Measurements from ENCODE around the gene CTDSPL. TPM values are rescaled to one million over a fixed set of nuclear protein-coding genes. Genes with fewer than 3 reads are reported as not detected.

The CTDSPL gene
- total and polyA plus RNA-seq, 2 experiments from 2014 or later = 29.2 to 33.7 TPM

GRCh38 chr3:37944391-37944842, 82.7 kb downstream of the CTDSPL start:
- DNase-seq (ENCODE audit: low spot score) = no peak
- peak overlapping the region; percentile 53 for H3K4me2 ChIP-seq
- H3K36me3 ChIP-seq (replicated peaks; ENCODE audit: insufficient read depth, low read depth) = no peaks in the 10 kb centered on the region
- no peaks in the 10 kb centered on the region for H3K27me3 ChIP-seq
- H3K27ac ChIP-seq = peak overlapping the region; percentile 74
- H2AFZ ChIP-seq = no peak overlapping the region
- H3K4me1 ChIP-seq (ENCODE audit: insufficient read depth) = peaks cover 56% of the 10 kb centered on the region
- H4K20me1 ChIP-seq (ENCODE audit: insufficient read depth, poor library complexity, severe bottlenecking) = no peaks in the 10 kb centered on the region
- peaks cover 50% of the 10 kb centered on the region for H3K79me2 ChIP-seq
- H3K9me3 ChIP-seq (ENCODE audit: low read depth) = no peaks in the 10 kb centered on the region
- H3K4me3 ChIP-seq = no peak overlapping the region
- TF ChIP-seq EZH2phosphoT487 (IDR thresholded peaks at IDR 0.05; ENCODE audit: low read depth, severe bottlenecking, unreplicated experiment) (no peak), EZH2 (IDR thresholded peaks at IDR 0.05; ENCODE audit: borderline replicate concordance) (no peak), CTCF (IDR thresholded peaks at IDR 0.05; ENCODE audit: poor library complexity) (no peak)
- H3K9me2 ChIP-seq (replicated peaks; ENCODE audit: insufficient read depth) = no peaks in the 10 kb centered on the region
- 18% methylated on average over 2 of the region's 2 CpGs for WGBS (ENCODE audit: low lambda C conversion rate, missing lambda C conversion rate)

- 51% methylated on average over 6 of the region's 6 CpGs for WGBS (ENCODE audit: low lambda C conversion rate, missing lambda C conversion rate)
- Histone ChIP-seq H3K27me3 (no peaks in the 10 kb centered on the region), H2AFZ (no peak overlapping the region), H3K9me3 (ENCODE audit: low read depth) (no peaks in the 10 kb centered on the region), H3K27ac (peak overlapping the region; percentile 74), H3K4me1 (ENCODE audit: insufficient read depth) (peaks cover 61% of the 10 kb centered on the region), H3K4me3 (no peak overlapping the region), H4K20me1 (ENCODE audit: insufficient read depth, poor library complexity, severe bottlenecking) (no peaks in the 10 kb centered on the region), H3K4me2 (peak overlapping the region; percentile 53), H3K36me3 (replicated peaks; ENCODE audit: insufficient read depth, low read depth) (no peaks in the 10 kb centered on the region), H3K9me2 (replicated peaks; ENCODE audit: insufficient read depth) (no peaks in the 10 kb centered on the region), H3K79me2 (peaks cover 42% of the 10 kb centered on the region)
- no peak for DNase-seq (ENCODE audit: low spot score)
- TF ChIP-seq EZH2phosphoT487 (IDR thresholded peaks at IDR 0.05; ENCODE audit: low read depth, severe bottlenecking, unreplicated experiment) = no peak
- no peak for TF ChIP-seq CTCF (IDR thresholded peaks at IDR 0.05; ENCODE audit: poor library complexity)
- no peak for TF ChIP-seq EZH2 (IDR thresholded peaks at IDR 0.05; ENCODE audit: borderline replicate concordance)
Measured at GRCh38 chr3:37945156-37945806, 83.6 kb downstream of the CTDSPL start.

- WGBS (ENCODE audit: low lambda C conversion rate, missing lambda C conversion rate) = 31% methylated on average over 8 of the region's 8 CpGs
- peak overlapping the region; percentile 53 for H3K4me2 ChIP-seq
- H4K20me1 ChIP-seq (ENCODE audit: insufficient read depth, poor library complexity, severe bottlenecking) = no peaks in the 10 kb centered on the region
- H3K79me2 ChIP-seq = peaks cover 38% of the 10 kb centered on the region
- H3K9me2 ChIP-seq (replicated peaks; ENCODE audit: insufficient read depth) = no peaks in the 10 kb centered on the region
- peak; percentile 58 for DNase-seq (ENCODE audit: low spot score)
- H3K27me3 ChIP-seq = no peaks in the 10 kb centered on the region
- no peak overlapping the region for H3K4me3 ChIP-seq
- peaks cover 59% of the 10 kb centered on the region for H3K4me1 ChIP-seq (ENCODE audit: insufficient read depth)
- H2AFZ ChIP-seq = no peak overlapping the region
- peak overlapping the region; percentile 74 for H3K27ac ChIP-seq
- no peaks in the 10 kb centered on the region for H3K36me3 ChIP-seq (replicated peaks; ENCODE audit: insufficient read depth, low read depth)
- H3K9me3 ChIP-seq (ENCODE audit: low read depth) = no peaks in the 10 kb centered on the region
- TF ChIP-seq CTCF (IDR thresholded peaks at IDR 0.05; ENCODE audit: poor library complexity) (no peak), EZH2 (IDR thresholded peaks at IDR 0.05; ENCODE audit: borderline replicate concordance) (no peak), EZH2phosphoT487 (IDR thresholded peaks at IDR 0.05; ENCODE audit: low read depth, severe bottlenecking, unreplicated experiment) (no peak)
Measured at GRCh38 chr3:37945807-37946530, 84.3 kb downstream of the CTDSPL start.
